ENCODE data around the gene DENND6B.
"Not testable (repeated sequence)": the region's sequence is repeated elsewhere in the genome, so short reads cannot be mapped to it uniquely, and the experiment has no call there.

DENND6B gene

DNA sequence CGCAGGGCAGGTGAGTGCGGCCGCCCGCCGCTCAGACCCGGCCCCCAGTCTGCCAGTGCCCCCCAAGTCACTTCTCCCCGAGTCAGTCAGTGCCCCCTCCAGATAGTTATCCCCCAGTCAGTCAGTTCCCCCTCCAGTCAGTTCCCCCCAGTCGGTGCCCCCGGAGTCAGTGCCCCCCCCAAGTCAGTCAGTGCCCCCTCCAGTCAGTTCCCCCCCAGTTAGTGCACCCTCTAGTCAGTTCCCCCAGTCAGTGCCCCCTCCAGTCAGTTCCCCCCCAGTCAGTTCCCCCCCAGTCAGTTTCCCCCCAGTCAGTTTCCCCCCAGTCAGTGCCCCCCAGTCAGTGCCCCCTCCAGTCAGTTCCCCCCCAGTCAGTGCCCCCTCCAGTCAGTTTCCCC, 16.7 kb upstream of the DENND6B start:
- Mint-ChIP-seq H3K27ac (no peak overlapping the region), H3K4me1 (no peaks in the 10 kb centered on the region)

DNA sequence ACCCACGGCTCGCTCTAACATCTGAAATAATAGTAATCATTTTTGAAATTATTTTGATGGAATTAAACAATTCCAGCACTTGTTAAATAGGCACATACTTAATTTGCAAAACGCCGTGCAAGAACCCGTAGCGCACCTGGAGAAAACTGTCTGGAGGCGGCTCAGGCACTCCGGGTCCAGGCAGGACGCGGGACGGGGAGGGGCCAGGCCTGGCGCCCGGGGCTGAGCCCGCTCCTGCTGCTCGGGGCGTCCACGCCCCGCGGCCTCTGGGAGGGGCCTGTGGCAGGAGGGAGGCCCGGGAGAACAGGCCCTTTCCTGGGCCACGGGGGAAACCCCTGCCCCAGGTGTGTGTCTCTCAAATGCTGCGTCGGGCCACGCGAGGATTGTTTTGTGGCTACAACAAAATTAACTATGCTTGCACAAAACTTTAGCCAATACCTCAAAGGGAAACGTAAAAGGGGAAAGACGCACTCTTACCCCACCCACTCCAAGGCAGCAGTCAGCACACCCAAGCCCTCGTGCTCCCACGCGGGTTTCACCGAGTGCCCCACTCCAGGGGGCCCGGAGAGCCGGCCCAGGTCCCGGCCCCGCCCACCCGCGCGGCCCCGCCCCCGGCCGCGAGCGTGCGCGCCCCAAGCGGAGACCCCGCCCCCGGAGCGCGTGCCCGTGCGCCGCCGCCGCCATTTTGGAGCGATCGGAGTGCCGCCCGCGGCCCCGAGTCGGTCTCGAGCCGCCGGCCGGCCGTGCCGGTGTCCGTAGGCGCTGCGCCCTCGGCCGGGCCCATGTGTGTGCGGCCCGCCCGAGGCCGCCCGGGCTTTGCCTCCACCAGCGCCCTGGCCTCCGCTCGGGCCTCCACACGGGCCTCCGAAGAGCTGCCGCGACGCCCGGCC, 16.1 kb upstream of the DENND6B start, which contains the start of gene PPP6R2:
Gene PPP6R2 (plus strand): TSS at position 677 of the 890 bp plus-strand sequence. CDS start 50,582 bp downstream, outside the sequence.
- H3K27ac Mint-ChIP-seq, result peak within 1 kb of the TSS; percentile 72
- H3K4me3 Mint-ChIP-seq, result peak within 1 kb of the TSS; percentile 72
- no peaks in the 10 kb centered on the region for H3K4me1 Mint-ChIP-seq
- no peaks in the 10 kb centered on the region for H3K9me3 Mint-ChIP-seq
- peak; percentile 92 for ATAC-seq
- no peaks in the 10 kb centered on the region for H3K27me3 Mint-ChIP-seq
- no peaks in the 10 kb centered on the region for H3K36me3 Mint-ChIP-seq

More for the DNA sequence above, 16.7 kb upstream of the DENND6B start:
- peak overlapping the region; percentile 69 for H3K4me3 Mint-ChIP-seq
- H3K36me3 Mint-ChIP-seq, result no peaks in the 10 kb centered on the region
- no peak for ATAC-seq
- H3K9me3 Mint-ChIP-seq, result no peaks in the 10 kb centered on the region
- H3K27me3 Mint-ChIP-seq, result no peaks in the 10 kb centered on the region

DNA sequence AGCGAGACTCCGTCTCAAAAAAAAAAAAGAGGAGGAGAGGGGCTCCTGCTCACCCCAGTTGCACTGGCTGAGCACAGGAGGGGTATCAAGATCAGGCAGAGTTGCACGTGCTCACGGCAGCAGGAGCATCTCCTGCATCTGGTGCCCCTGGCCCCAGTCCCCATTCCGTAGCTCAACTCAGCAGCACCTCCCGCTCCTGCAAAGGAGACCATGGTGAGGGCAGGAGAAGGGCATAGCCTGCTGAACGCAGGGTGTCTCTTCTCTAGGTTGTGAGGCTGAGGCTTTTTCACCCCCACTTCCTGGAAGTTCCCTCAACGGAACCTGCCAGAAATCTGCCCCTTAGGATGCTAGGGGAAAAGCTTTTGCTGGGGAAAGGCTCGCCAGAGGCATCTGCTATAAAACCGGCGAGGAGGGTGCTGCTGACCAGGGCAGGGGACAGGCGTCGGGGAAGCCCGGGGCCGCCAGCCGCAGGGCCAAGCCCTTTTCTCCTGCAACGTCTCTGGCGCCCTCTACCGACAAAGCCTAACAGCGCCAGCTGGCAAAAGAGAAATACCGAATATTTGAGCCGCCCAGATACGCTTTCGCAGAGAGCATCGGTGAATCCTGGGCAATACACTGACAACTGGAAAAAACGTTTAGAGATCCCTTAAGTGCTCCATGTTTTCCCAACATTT, 15.3 kb upstream of the DENND6B start:
- Mint-ChIP-seq H3K4me1 (no peaks in the 10 kb centered on the region), H3K36me3 (no peaks in the 10 kb centered on the region), H3K27ac (peak overlapping the region; percentile 72), H3K27me3 (no peaks in the 10 kb centered on the region), H3K9me3 (no peaks in the 10 kb centered on the region), H3K4me3 (peak overlapping the region; percentile 72)
- ATAC-seq, result peak; percentile 76

DNA sequence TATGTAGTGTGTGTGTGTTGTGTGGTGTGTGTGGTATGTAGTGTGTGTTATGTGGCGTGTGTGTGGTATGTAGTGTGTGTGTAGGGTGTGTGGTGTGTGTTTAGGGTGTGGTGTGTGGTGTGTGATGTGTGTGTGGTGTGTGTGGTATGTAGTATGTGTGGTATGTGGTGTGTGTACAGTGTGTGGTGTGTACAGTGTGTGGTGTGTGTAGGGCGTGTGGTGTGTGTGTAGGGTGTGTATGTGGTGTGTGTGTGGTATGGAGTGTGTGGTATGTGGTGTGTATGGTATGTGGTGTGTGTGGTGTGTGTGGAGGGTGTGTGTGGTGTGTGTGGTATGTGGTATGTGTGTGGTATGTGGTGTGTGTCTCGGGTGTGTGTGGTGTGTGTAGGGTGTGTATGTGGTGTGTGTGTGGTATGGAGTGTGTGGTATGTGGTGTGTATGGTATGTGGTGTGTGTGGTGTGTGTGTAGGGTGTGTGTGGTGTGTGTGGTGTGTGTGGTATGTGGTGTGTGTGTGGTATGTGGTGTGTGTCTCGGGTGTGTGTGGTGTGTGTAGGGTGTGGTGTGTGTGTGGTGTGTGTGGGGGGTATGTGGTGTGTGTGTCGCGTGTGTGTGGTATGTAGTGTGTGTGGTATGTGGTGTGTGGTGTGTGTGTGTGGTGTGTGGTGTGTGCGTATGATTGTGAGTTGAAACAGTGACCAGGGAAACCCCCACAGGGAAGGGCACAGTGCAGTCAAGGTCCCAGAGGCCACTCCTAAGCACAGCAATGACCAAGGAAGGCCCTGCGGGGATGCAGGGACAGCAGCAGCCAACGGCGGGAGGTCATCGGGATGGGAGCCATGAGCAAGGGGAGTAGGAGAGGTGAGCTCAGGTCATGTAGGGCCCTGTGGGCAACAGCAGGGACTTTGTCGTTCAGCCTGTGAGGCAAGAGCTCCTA, 13.4 kb upstream of the DENND6B start:
- H3K4me1 Mint-ChIP-seq, result no peaks in the 10 kb centered on the region
- no peaks in the 10 kb centered on the region for H3K36me3 Mint-ChIP-seq
- no peaks in the 10 kb centered on the region for H3K9me3 Mint-ChIP-seq
- ATAC-seq, result no peak
- no peaks in the 10 kb centered on the region for H3K27me3 Mint-ChIP-seq
- no peak overlapping the region for H3K4me3 Mint-ChIP-seq
- H3K27ac Mint-ChIP-seq, result no peak overlapping the region

DNA sequence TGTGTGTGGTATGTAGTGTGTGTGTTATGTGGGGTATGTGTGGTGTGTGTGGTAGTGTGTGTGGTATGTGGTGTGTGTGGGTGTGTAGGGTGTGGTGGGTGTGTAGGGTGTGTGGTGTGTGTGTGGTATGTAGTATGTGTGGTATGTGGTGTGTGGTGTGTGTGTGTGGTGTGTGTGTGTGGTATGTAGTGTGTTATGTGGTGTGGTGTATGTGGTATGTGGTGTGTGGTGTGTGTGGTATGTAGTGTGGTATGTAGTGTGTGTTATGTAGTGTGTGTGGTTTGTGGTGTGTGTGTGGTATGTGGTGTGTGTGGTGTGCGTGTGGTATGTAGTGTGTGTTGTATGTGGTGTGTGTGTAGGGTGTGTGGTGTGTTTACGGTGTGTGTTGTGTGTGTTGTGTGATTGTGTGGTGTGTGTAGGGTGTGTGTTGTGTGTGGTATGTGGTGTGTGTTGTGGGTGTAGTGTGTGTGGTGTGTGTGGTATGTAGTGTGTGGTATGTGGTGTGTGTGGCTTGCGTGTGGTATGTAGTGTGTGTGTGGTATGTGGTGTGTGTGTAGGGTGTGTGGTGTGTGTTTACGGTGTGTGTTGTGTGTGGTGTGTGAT, 12.1 kb upstream of the DENND6B start:
- H3K27ac Mint-ChIP-seq, result no peak overlapping the region
- H3K36me3 Mint-ChIP-seq, result no peaks in the 10 kb centered on the region
- ATAC-seq, result no peak

DNA sequence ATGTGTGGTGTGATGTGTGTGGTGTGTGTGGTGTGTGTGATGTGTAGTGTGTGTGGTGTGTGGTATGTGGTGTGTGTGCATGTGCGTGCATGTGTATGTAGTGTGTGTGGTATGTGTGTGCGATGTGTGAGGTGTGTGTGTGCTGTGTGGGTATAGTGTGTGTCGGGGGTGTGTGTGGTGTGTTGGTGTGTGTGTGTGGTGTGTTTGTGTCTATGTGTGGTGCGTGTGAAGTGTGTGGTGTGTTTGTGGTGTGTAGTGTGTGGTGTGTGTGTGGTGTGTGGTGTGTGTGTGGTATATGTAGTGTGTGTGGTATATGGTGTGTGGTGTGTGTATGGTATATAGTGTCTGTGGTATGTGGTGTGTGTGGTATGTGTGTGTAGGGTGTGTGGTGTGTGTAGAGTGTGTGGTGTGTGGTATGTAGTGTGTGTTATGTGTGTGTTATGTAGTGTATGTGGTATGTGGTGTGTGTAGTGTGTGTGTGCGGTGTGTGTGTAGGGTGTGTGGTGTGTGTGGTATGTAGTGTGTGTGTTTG, 11.3 kb upstream of the DENND6B start:
- Mint-ChIP-seq H3K4me1 (peaks cover 17% of the 10 kb centered on the region), H3K4me3 (no peak overlapping the region), H3K27me3 (no peaks in the 10 kb centered on the region), H3K27ac (no peak overlapping the region), H3K9me3 (no peaks in the 10 kb centered on the region), H3K36me3 (no peaks in the 10 kb centered on the region)
- ATAC-seq, result no peak

More for the DNA sequence above, 12.1 kb upstream of the DENND6B start:
- no peaks in the 10 kb centered on the region for H3K27me3 Mint-ChIP-seq
- H3K4me3 Mint-ChIP-seq, result no peak overlapping the region
- peaks cover 9% of the 10 kb centered on the region for H3K4me1 Mint-ChIP-seq
- no peaks in the 10 kb centered on the region for H3K9me3 Mint-ChIP-seq

DNA sequence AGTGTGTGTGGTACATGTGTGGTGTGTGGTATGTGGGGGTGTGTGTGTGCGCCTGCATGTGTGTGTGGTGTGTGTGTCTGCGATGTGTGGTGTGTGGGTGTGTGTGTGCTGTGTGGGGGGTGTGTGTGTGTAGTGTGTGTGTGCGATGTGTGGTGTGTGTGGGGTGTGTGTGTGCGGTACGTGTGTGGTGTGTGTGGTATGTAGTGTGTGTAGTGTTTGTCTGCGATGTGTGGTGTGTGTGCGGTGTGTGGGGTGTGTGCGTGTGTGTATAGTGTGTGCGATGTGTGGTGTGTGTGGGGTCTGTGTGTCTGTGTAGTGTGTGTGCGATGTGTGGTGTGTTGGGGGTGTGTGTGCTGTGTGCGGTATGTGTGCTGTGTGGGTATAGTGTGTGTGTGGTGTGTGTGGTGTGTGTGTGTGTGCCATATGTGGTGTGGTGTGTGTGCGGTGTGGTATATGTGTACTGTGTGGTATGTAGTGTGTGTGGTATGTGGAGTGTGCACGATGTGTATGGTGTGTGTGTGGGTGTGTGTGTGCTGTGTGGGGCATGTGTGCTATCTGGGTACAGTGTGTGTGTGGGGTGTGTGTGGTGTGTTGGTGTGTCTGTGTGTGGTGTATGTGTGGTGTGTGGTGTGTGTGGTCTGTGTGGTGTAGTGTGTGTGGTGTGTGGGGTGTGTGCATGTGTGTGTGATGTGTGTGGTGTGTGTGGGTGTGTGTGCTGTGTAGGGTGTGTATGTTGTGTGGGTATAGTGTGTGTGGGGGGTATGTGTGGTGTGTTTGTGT, 10.6 kb upstream of the DENND6B start:
- Mint-ChIP-seq H3K9me3 (no peaks in the 10 kb centered on the region), H3K27ac (no peak overlapping the region), H3K27me3 (no peaks in the 10 kb centered on the region), H3K4me3 (no peak overlapping the region), H3K4me1 (peaks cover 18% of the 10 kb centered on the region), H3K36me3 (no peaks in the 10 kb centered on the region)
- ATAC-seq, result no peak

DNA sequence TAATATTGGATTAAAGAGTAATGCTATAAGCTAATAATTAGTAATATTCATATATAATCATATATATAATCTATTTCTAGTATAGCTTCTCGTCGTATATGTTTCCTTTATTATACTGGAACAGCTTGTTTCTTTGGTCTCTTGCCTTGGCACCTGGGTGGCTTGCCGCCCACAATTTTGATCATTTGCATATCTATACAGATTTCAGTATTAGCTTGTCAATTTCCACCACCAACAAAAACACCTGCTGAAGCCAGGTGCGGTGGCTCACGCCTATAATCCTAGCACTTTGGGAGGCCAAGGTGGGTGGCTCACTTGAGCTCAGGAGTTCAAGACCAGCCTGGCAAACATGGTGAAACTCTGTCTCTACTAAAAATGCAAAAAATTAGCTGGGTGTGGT, 7.6 kb upstream of the DENND6B start:
- H3K4me3 Mint-ChIP-seq, H3K9me3 Mint-ChIP-seq, H3K27me3 Mint-ChIP-seq, H3K36me3 Mint-ChIP-seq: not testable (repeated sequence)
- peak; percentile 61 for ATAC-seq
- peak overlapping the region; percentile 73 for H3K27ac Mint-ChIP-seq
- H3K4me1 Mint-ChIP-seq, result peaks cover 18% of the 10 kb centered on the region

DNA sequence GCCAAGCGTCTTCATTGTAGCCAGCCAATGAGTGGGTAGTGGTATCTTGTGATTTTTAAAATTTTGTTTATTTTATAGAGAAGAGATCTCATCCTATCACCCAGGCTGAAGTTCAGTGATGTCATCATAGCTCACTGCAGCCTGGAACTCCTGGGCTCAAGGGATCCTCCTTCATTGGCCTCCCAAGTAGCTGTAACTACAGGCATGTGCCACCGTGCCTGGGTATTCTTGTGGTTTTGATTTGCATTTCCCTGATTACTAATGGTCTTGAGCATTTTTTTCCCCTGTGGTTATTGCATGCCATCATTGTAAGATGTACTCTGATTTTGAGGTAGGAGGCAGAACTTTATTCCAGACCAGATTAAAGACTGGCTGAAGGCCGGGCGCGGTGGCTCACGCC, 2.4 kb upstream of the DENND6B start:
- no peak overlapping the region for H3K4me3 Mint-ChIP-seq

DNA sequence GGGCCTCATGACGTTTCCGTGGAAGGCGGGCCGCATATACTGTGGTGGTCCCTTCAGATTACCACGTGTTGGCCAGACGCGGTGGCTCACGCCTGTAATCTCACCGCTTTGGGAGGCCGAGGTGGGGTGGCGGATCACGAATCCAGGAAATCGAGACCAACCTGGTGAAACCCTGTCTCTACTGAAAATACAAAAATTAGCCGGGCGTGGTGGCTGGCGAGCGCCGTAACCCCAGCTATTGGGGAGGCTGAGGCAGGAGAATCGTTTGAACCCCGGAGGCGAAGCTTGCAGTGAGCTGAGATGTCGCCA, 853 bp upstream of the DENND6B start:
- peak overlapping the region; percentile 83 for H3K4me3 Mint-ChIP-seq
- no peaks in the 10 kb centered on the region for H3K27me3 Mint-ChIP-seq
- no peaks in the 10 kb centered on the region for H3K36me3 Mint-ChIP-seq
- H3K27ac Mint-ChIP-seq, result peak overlapping the region; percentile 88
- no peaks in the 10 kb centered on the region for H3K9me3 Mint-ChIP-seq
- H3K4me1 Mint-ChIP-seq, result peaks cover 14% of the 10 kb centered on the region
- ATAC-seq, result no peak

More for the DNA sequence above, 2.4 kb upstream of the DENND6B start:
- no peaks in the 10 kb centered on the region for H3K27me3 Mint-ChIP-seq
- no peak overlapping the region for H3K27ac Mint-ChIP-seq
- no peaks in the 10 kb centered on the region for H3K9me3 Mint-ChIP-seq
- ATAC-seq, result no peak
- peaks cover 26% of the 10 kb centered on the region for H3K4me1 Mint-ChIP-seq
- H3K36me3 Mint-ChIP-seq, result no peaks in the 10 kb centered on the region

DNA sequence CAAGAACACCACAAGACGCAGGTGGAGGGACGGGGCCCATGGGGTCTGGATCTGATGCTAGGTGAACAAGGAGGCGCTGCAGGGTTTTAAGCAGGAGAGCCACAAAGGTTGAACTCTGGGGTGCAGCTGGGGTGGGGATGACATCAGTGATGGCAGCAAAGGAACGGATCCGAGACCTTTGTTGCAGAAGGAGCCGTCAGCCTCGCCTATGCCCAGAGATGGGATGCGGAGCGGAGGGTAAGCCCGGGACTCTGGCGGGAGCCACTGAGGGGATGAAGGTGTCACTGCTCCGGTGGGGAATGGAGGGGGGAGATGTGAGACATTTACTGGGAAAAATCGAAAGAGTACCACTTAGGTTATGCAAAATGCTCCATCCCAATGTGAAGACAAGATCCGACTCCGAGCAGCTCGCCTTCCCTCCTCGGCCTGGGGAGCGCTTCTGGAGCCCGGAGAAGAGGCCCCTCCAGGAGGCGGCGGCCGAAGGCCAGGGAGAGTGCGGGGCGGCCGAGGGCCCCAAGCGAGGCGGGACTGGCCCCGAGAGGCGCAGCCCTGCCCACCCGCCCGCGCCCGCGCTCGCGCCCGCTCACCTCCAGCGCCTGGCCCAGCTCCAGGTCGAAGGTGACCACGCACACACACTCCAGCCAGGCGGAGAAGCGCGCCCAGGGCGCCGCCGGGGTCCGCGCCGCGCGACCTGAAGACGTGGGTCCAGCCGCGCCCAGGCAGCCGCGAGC, 422 bp downstream of the DENND6B start:
- peak overlapping the region; percentile 26 for H3K27ac Mint-ChIP-seq
- H3K4me3 Mint-ChIP-seq, result peak overlapping the region; percentile 80

DNA sequence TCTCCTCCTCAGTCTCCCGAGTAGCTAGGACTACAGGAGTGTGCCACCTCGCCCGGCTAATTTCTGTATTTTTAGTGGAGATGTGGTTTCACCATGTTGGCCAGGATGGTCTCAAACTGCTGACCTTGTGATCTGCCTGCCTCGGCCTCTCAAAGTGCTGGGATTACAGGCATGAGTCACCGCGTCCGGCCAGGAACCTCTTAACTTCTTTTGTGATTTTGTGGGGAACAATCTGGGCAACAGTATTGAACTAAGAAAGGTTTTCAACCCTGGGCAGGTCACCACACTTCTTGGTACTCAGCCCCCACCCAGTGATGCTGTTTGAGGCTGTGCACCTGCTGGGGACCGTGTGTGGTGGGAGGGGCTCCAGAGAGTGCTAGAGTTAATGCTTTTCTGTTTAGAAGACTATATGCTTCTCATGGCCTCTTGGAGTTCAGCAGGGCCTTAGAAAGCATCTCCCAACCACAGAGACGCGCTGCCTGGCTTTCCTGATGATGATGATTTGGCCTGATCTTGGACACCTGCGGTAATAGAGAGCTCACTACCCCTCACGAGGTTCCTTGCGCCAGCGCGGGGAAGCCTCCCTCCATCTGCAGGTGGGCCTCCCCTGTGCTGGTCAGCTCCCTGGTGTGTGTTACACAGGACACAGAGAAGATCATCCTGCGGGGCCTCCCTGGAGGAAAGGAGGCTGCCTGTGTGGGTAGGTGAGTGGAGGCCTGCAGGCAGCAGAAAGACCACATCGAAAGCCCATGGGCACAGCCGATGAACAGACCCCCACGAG, 1.2 kb downstream of the DENND6B start:
- no peaks in the 10 kb centered on the region for H3K9me3 Mint-ChIP-seq
- H3K4me3 Mint-ChIP-seq, result peak overlapping the region; percentile 80
- H3K4me1 Mint-ChIP-seq, result peaks cover 15% of the 10 kb centered on the region
- peak overlapping the region; percentile 26 for H3K27ac Mint-ChIP-seq
- H3K36me3 Mint-ChIP-seq, result no peaks in the 10 kb centered on the region
- H3K27me3 Mint-ChIP-seq, result no peaks in the 10 kb centered on the region
- ATAC-seq, result no peak

More for the DNA sequence above, 422 bp downstream of the DENND6B start:
- no peaks in the 10 kb centered on the region for H3K36me3 Mint-ChIP-seq
- no peak for ATAC-seq
- peaks cover 14% of the 10 kb centered on the region for H3K4me1 Mint-ChIP-seq
- no peaks in the 10 kb centered on the region for H3K9me3 Mint-ChIP-seq
- no peaks in the 10 kb centered on the region for H3K27me3 Mint-ChIP-seq

DNA sequence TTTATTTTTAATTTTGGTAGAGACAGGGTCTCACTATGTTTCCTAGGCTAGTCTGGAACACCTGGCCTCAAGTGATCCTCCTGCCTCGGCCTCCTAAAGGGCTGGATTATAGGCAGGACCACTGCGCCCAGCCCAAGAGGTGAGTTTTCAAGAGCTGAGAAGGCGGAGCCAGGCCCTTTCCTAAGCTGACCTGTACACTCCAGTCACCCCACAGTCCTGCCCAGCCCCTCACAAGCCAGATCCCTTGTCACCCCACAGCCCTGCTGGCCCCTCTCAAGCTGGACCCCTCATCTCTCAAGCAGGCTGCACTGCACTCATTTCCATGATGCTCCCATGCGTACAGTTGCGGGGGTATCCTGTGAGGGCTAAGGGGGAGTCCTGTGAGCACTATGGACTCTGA, 2.9 kb downstream of the DENND6B start:
- ATAC-seq, result no peak
- Mint-ChIP-seq H3K36me3 (no peaks in the 10 kb centered on the region), H3K27me3 (no peaks in the 10 kb centered on the region), H3K27ac (no peak overlapping the region), H3K4me1 (peaks cover 24% of the 10 kb centered on the region), H3K9me3 (no peaks in the 10 kb centered on the region), H3K4me3 (no peak overlapping the region)

Measured in stimulated activated memory B cell treated with anti-CD40 and anti-IgM and Interleukin-4, amounts not matched to agents 10 μg/mL and 1 μg/mL and 100 μg/mL, for 72 hours (primary cell).